Activated CD4-positive, alpha-beta T cell treated with anti-CD3 and anti-CD28 coated beads for 1 hour (primary cell): ENCODE results near the gene TMEM219.
A peak's percentile ranks its signal among the peaks of the same experiment; 100 is the strongest.
"Not testable (repeated sequence)": the region's sequence is repeated elsewhere in the genome, so short reads cannot be mapped to it uniquely, and the experiment has no call there.

Experiments
- DNase-seq: peaks from one replicate; pipeline ENCODE4 v3.0.0-alpha.2; 2020

TMEM219 gene

GRCh38 chr16:29951625-29952365 is 10.1 kb upstream of the TMEM219 start:
- no peak for DNase-seq

- no peak for DNase-seq
Observed at GRCh38 chr16:29958756-29959155, 3.1 kb upstream of the TMEM219 start.

- no peak for DNase-seq
Observed at GRCh38 chr16:29959293-29959692, 2.6 kb upstream of the TMEM219 start.

GRCh38 chr16:29959821-29960220 is 2.1 kb upstream of the TMEM219 start:
- not testable (repeated sequence) for DNase-seq

- DNase-seq = no peak
Observed at GRCh38 chr16:29961127-29961478, 776 bp upstream of the TMEM219 start.

GRCh38 chr16:29962344-29962994 is 590 bp downstream of the TMEM219 start:
- no peak for DNase-seq

- DNase-seq = no peak
Observed at GRCh38 chr16:29963021-29963743, 1.3 kb downstream of the TMEM219 start.

GRCh38 chr16:29968205-29968604 is 6.3 kb downstream of the TMEM219 start:
- DNase-seq = no peak

GRCh38 chr16:29971304-29971703 is 9.4 kb downstream of the TMEM219 start:
- no peak for DNase-seq

- DNase-seq = no peak
Observed at GRCh38 chr16:29972500-29972899, 10.6 kb downstream of the TMEM219 start.

GRCh38 chr16:29972992-29973383 is 11.1 kb downstream of the TMEM219 start:
- DNase-seq = no peak

GRCh38 chr16:29973384-29974246 is 11.7 kb downstream of the TMEM219 start, which contains the start of gene TAOK2:
Gene TAOK2, plus strand, starts transcription at chr16:29973868. Its CDS starts 3,905 bp downstream, at chr16:29977773.
- peak; percentile 86 for DNase-seq

GRCh38 chr16:29974291-29975133 is 12.6 kb downstream of the TMEM219 start:
- no peak for DNase-seq

- DNase-seq = no peak
Observed at GRCh38 chr16:29975134-29975538, 13.3 kb downstream of the TMEM219 start.

GRCh38 chr16:29975811-29976511 is 14.1 kb downstream of the TMEM219 start:
- DNase-seq = no peak

GRCh38 chr16:29977063-29977825 is 15.4 kb downstream of the TMEM219 start:
- no peak for DNase-seq

- no peak for DNase-seq
Observed at GRCh38 chr16:29978081-29978480, 16.2 kb downstream of the TMEM219 start.

- no peak for DNase-seq
Observed at GRCh38 chr16:29978564-29979270, 16.8 kb downstream of the TMEM219 start.

- DNase-seq = no peak
Observed at GRCh38 chr16:29982560-29983419, 20.9 kb downstream of the TMEM219 start.
